ENCODE measurements around the gene NR2C2AP.
"Not testable (repeated sequence)": the region's sequence is repeated elsewhere in the genome, so short reads cannot be mapped to it uniquely, and the experiment has no call there.

Gene NR2C2AP

GRCh38 chr19:19181488-19181998, 21.7 kb downstream of the NR2C2AP start:
- peaks cover 6% of the 10 kb centered on the region for H3K4me1 Mint-ChIP-seq
- ATAC-seq (no peak), DNase-seq (no peak)
- H3K27me3 Mint-ChIP-seq, result no peaks in the 10 kb centered on the region
- H3K9me3 Mint-ChIP-seq, result no peaks in the 10 kb centered on the region
- H3K36me3 Mint-ChIP-seq (ENCODE audit: low read depth), result peaks cover 15% of the 10 kb centered on the region
- H3K4me3 Mint-ChIP-seq, result no peak overlapping the region
- H3K27ac Mint-ChIP-seq, result no peak overlapping the region

- H3K36me3 Mint-ChIP-seq (ENCODE audit: low read depth), result peaks cover 10% of the 10 kb centered on the region
- H3K27ac Mint-ChIP-seq, result no peak overlapping the region
- H3K9me3 Mint-ChIP-seq, result no peaks in the 10 kb centered on the region
- no peaks in the 10 kb centered on the region for H3K27me3 Mint-ChIP-seq
- H3K4me3 Mint-ChIP-seq, result no peak overlapping the region
- ATAC-seq, result no peak
- H3K4me1 Mint-ChIP-seq, result no peaks in the 10 kb centered on the region
- DNase-seq, result no peak
These were observed 23.4 kb downstream of the NR2C2AP start for GRCh38 chr19:19179548-19180441.

- no peaks in the 10 kb centered on the region for H3K9me3 Mint-ChIP-seq
- no peaks in the 10 kb centered on the region for H3K27me3 Mint-ChIP-seq
- H3K4me1 Mint-ChIP-seq, result no peaks in the 10 kb centered on the region
- no peak for DNase-seq
- H3K36me3 Mint-ChIP-seq (ENCODE audit: low read depth), result peaks cover 10% of the 10 kb centered on the region
- H3K27ac Mint-ChIP-seq, result no peak overlapping the region
- no peak overlapping the region for H3K4me3 Mint-ChIP-seq
- ATAC-seq, result no peak
These were observed 26.3 kb downstream of the NR2C2AP start for GRCh38 chr19:19176950-19177349.

GRCh38 chr19:19173243-19173642, 30.0 kb downstream of the NR2C2AP start:
- H3K27me3 Mint-ChIP-seq; DNase-seq; H3K36me3 Mint-ChIP-seq (ENCODE audit: low read depth); H3K4me3 Mint-ChIP-seq; ATAC-seq; H3K27ac Mint-ChIP-seq; H3K9me3 Mint-ChIP-seq: not testable (repeated sequence)
- peaks cover 13% of the 10 kb centered on the region for H3K4me1 Mint-ChIP-seq

- H3K36me3 Mint-ChIP-seq (ENCODE audit: low read depth), result peaks cover 4% of the 10 kb centered on the region
- no peak for DNase-seq
- no peaks in the 10 kb centered on the region for H3K27me3 Mint-ChIP-seq
- no peaks in the 10 kb centered on the region for H3K9me3 Mint-ChIP-seq
- H3K4me3 Mint-ChIP-seq, result no peak overlapping the region
- ATAC-seq, result no peak
- no peak overlapping the region for H3K27ac Mint-ChIP-seq
- peaks cover 13% of the 10 kb centered on the region for H3K4me1 Mint-ChIP-seq
These were observed 31.2 kb downstream of the NR2C2AP start for GRCh38 chr19:19171821-19172532.

- no peak overlapping the region for H3K4me3 Mint-ChIP-seq
- no peak for ATAC-seq
- DNase-seq, result no peak
These were observed 32.1 kb downstream of the NR2C2AP start for GRCh38 chr19:19170873-19171672.

GRCh38 chr19:19170053-19170872, 33.0 kb downstream of the NR2C2AP start, which contains the start of gene MEF2B:
Gene MEF2B (minus strand): TSS chr19:19170263. CDS start chr19:19150735, 19,528 bp downstream.
- Mint-ChIP-seq H3K4me3 (peak within 1 kb of the TSS; percentile 32), H3K27me3 (no peaks in the 10 kb centered on the region), H3K9me3 (no peaks in the 10 kb centered on the region), H3K4me1 (peaks cover 13% of the 10 kb centered on the region), H3K27ac (no peak within 1 kb of the TSS), H3K36me3 (ENCODE audit: low read depth) (peaks cover 2% of the 10 kb centered on the region)
- peak; percentile 93 for ATAC-seq
- peak; percentile 79 for DNase-seq

More at GRCh38 chr19:19170873-19171672, 32.1 kb downstream of the NR2C2AP start:
- Mint-ChIP-seq H3K36me3 (ENCODE audit: low read depth) (peaks cover 4% of the 10 kb centered on the region), H3K27ac (no peak overlapping the region), H3K4me1 (peaks cover 13% of the 10 kb centered on the region), H3K27me3 (no peaks in the 10 kb centered on the region), H3K9me3 (no peaks in the 10 kb centered on the region)

GRCh38 chr19:19169236-19170052, 33.8 kb downstream of the NR2C2AP start:
- Mint-ChIP-seq H3K27ac (no peak overlapping the region), H3K4me3 (peak overlapping the region; percentile 32), H3K9me3 (no peaks in the 10 kb centered on the region), H3K36me3 (ENCODE audit: low read depth) (peaks cover 2% of the 10 kb centered on the region), H3K4me1 (peaks cover 13% of the 10 kb centered on the region), H3K27me3 (no peaks in the 10 kb centered on the region)
- DNase-seq (no peak), ATAC-seq (no peak)

- no peak overlapping the region for H3K4me3 Mint-ChIP-seq
- no peak overlapping the region for H3K27ac Mint-ChIP-seq
- H3K27me3 Mint-ChIP-seq, result no peaks in the 10 kb centered on the region
- DNase-seq, result no peak
- H3K36me3 Mint-ChIP-seq (ENCODE audit: low read depth), result peaks cover 2% of the 10 kb centered on the region
- H3K4me1 Mint-ChIP-seq, result peaks cover 13% of the 10 kb centered on the region
- no peak for ATAC-seq
- H3K9me3 Mint-ChIP-seq, result no peaks in the 10 kb centered on the region
These were observed 35.6 kb downstream of the NR2C2AP start for GRCh38 chr19:19167612-19168011.

GRCh38 chr19:19165396-19165795, 37.8 kb downstream of the NR2C2AP start:
- H3K27me3 Mint-ChIP-seq, result no peaks in the 10 kb centered on the region
- ATAC-seq, result no peak
- no peak for DNase-seq
- no peak overlapping the region for H3K4me3 Mint-ChIP-seq
- no peak overlapping the region for H3K27ac Mint-ChIP-seq
- no peaks in the 10 kb centered on the region for H3K9me3 Mint-ChIP-seq
- H3K4me1 Mint-ChIP-seq, result peaks cover 12% of the 10 kb centered on the region
- no peaks in the 10 kb centered on the region for H3K36me3 Mint-ChIP-seq (ENCODE audit: low read depth)

- H3K27me3 Mint-ChIP-seq, result no peaks in the 10 kb centered on the region
- peaks cover 10% of the 10 kb centered on the region for H3K4me1 Mint-ChIP-seq
- no peaks in the 10 kb centered on the region for H3K9me3 Mint-ChIP-seq
- H3K27ac Mint-ChIP-seq, result no peak overlapping the region
- no peak for DNase-seq
- no peak overlapping the region for H3K4me3 Mint-ChIP-seq
- H3K36me3 Mint-ChIP-seq (ENCODE audit: low read depth), result no peaks in the 10 kb centered on the region
- no peak for ATAC-seq
These were observed 40.7 kb downstream of the NR2C2AP start for GRCh38 chr19:19162495-19162894.

GRCh38 chr19:19160461-19161035, 42.7 kb downstream of the NR2C2AP start:
- Mint-ChIP-seq H3K9me3 (no peaks in the 10 kb centered on the region), H3K36me3 (ENCODE audit: low read depth) (peaks cover 10% of the 10 kb centered on the region), H3K27ac (no peak overlapping the region), H3K27me3 (no peaks in the 10 kb centered on the region), H3K4me1 (peaks cover 10% of the 10 kb centered on the region), H3K4me3 (no peak overlapping the region)
- peak; percentile 9 for DNase-seq
- peak; percentile 18 for ATAC-seq

- peaks cover 10% of the 10 kb centered on the region for H3K4me1 Mint-ChIP-seq
- peaks cover 13% of the 10 kb centered on the region for H3K36me3 Mint-ChIP-seq (ENCODE audit: low read depth)
- no peak overlapping the region for H3K27ac Mint-ChIP-seq
These were observed 43.7 kb downstream of the NR2C2AP start for GRCh38 chr19:19159534-19159933.

More at GRCh38 chr19:19159534-19159933, 43.7 kb downstream of the NR2C2AP start:
- Mint-ChIP-seq H3K9me3 (no peaks in the 10 kb centered on the region), H3K27me3 (no peaks in the 10 kb centered on the region), H3K4me3 (no peak overlapping the region)
- DNase-seq (no peak), ATAC-seq (no peak)
